NB4 (cell line): Measurements from ENCODE around the gene SH3GLB2.

ENCODE experiments used
- DNase-seq: peaks from one replicate; pipeline ENCODE4 v3.0.0; 2010; ENCODE audit warnings: low read depth
- H3K4me3 ChIP-seq: one replicate; pipeline ENCODE4 v1.5.1; 2011; ENCODE audit warnings: mild to moderate bottlenecking, low read depth, low read length, moderate library complexity
- MYC ChIP-seq: IDR thresholded peaks from 2 replicates; pipeline ENCODE4 v1.6.1; 2011; ENCODE audit warnings: low read depth, low read length
- POLR2A ChIP-seq: IDR thresholded peaks from 2 replicates; pipeline ENCODE4 v1.6.1; 2011; ENCODE audit warnings: mild to moderate bottlenecking; ENCODE audit not compliant: insufficient read length; ENCODE audit errors: extremely low read depth
- TF ChIP-seq, protein P1 (sequence below): IDR thresholded peaks from 2 replicates; pipeline ENCODE4 v1.6.1; 2011; ENCODE audit warnings: low read depth, low read length
- TF ChIP-seq, protein P2 (sequence below): IDR thresholded peaks from one replicate; pipeline ENCODE4 v1.5.1; 2012; ENCODE audit warnings: low read depth, low read length

The SH3GLB2 gene

GRCh38 chr9:129012343-129012742 is 15.8 kb downstream of the SH3GLB2 start:
- no peak for DNase-seq
- TF ChIP-seq, protein P1, sequence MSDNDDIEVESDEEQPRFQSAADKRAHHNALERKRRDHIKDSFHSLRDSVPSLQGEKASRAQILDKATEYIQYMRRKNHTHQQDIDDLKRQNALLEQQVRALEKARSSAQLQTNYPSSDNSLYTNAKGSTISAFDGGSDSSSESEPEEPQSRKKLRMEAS: no peak
- no peak for TF ChIP-seq POLR2A
- H3K4me3 ChIP-seq: no peak overlapping the region

- no peak for TF ChIP-seq MYC
- no peak for TF ChIP-seq POLR2A
- TF ChIP-seq, protein P1: no peak
- TF ChIP-seq, protein P2, sequence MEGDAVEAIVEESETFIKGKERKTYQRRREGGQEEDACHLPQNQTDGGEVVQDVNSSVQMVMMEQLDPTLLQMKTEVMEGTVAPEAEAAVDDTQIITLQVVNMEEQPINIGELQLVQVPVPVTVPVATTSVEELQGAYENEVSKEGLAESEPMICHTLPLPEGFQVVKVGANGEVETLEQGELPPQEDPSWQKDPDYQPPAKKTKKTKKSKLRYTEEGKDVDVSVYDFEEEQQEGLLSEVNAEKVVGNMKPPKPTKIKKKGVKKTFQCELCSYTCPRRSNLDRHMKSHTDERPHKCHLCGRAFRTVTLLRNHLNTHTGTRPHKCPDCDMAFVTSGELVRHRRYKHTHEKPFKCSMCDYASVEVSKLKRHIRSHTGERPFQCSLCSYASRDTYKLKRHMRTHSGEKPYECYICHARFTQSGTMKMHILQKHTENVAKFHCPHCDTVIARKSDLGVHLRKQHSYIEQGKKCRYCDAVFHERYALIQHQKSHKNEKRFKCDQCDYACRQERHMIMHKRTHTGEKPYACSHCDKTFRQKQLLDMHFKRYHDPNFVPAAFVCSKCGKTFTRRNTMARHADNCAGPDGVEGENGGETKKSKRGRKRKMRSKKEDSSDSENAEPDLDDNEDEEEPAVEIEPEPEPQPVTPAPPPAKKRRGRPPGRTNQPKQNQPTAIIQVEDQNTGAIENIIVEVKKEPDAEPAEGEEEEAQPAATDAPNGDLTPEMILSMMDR: no peak
- DNase-seq: no peak
- H3K4me3 ChIP-seq: no peak overlapping the region
Observed at GRCh38 chr9:129011761-129012181, 16.4 kb downstream of the SH3GLB2 start.

DNA sequence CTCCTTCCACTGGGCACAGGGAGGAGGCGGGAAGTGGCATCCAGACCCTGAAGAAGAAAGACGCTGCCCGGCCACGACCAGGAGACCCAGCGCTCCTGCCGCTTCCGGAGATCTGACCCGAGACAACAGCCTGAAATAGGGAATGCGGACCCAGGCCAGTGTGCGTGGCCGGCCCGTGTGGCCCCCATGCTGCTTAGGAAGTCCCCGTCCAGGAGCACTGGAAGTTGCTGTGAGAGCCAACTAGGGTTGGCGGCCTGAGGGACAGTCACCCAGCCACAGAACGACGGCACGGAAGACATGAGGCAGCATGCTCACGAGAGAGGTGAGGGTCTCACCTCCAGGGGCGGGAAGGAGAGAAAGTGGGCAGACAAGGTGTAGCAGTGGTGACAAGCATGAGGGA is 17.0 kb downstream of the SH3GLB2 start:
- TF ChIP-seq, protein P2: no peak
- TF ChIP-seq, protein P1: no peak
- TF ChIP-seq MYC (no peak), POLR2A (no peak)
- no peak overlapping the region for H3K4me3 ChIP-seq
- DNase-seq: no peak

- H3K4me3 ChIP-seq: no peak overlapping the region
- no peak for DNase-seq
- TF ChIP-seq, protein P2: no peak
- TF ChIP-seq, protein P1: no peak
- TF ChIP-seq MYC: no peak
- TF ChIP-seq POLR2A: no peak
Observed at GRCh38 chr9:129010267-129010975, 17.7 kb downstream of the SH3GLB2 start.

DNA sequence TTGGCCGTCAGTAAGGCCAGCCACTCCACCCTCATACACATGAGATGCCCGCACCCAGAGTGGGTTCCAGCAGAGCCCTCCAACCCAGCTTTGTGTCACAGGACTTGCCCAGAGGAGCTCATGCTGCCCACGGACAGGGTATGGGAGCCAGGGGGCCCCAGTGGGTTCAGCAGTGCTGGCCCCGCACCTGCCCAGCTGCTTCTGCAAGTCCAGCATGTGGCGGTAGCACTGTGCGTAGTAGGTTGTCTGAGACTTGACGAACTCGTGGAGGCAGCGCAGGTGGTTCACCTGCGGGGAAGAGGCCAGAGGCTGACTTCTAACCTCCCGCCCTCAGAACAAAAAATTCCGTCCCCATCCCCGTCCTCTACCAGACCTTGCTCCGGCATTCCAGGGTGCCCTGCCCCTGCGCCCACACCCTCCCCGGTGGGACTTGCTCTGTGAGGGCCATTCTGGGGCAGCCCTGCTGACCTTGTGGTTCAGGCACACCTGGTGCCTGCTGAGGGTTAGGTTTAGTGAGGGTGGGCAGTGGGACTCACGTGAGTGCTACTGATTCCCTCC is 18.5 kb downstream of the SH3GLB2 start:
- no peak for DNase-seq
- no peak for TF ChIP-seq MYC
- TF ChIP-seq, protein P1: no peak
- TF ChIP-seq, protein P2: no peak

GRCh38 chr9:129008986-129009583 is 19.0 kb downstream of the SH3GLB2 start:
- H3K4me3 ChIP-seq: no peak overlapping the region
- TF ChIP-seq, protein P1: no peak
- no peak for TF ChIP-seq MYC
- TF ChIP-seq, protein P2: no peak
- no peak for TF ChIP-seq POLR2A
- no peak for DNase-seq

More for the DNA sequence above, 18.5 kb downstream of the SH3GLB2 start:
- H3K4me3 ChIP-seq: no peak overlapping the region
